SK-N-MC (cell line): ENCODE measurements around the gene ARFIP1.

Source experiments
- EZH2 ChIP-seq: fragments of 200-600 bp; sonication (generic); IDR thresholded peaks from one replicate; pipeline ENCODE4 v1.6.1; 2017; ENCODE audit warnings: antibody characterized with exemption
- POLR2AphosphoS5 ChIP-seq: IDR thresholded peaks from 2 replicates; pipeline ENCODE4 v1.6.1; 2012; ENCODE audit warnings: mild to moderate bottlenecking, low read depth, low read length, borderline replicate concordance

GRCh38 chr4:152734699-152735050 is 45.1 kb upstream of the ARFIP1 start:
- no peak for TF ChIP-seq EZH2
- no peak for TF ChIP-seq POLR2AphosphoS5
